ENCODE results near the gene MDC1.
A peak's percentile ranks its signal among the peaks of the same experiment; 100 is the strongest.

MDC1 gene

GRCh38 chr6:30690403-30691207, 26.5 kb downstream of the MDC1 start, which contains the start of gene NRM (continued):
- TF ChIP-seq ZBTB11 (tag by site-specific recombination; conservative IDR thresholded peaks at IDR 0.05; ENCODE audit: low read depth) (peak; percentile 93), ZNF350 (tag by site-specific recombination; IDR thresholded peaks at IDR 0.05) (no peak), ZBTB17 (tag by site-specific recombination; IDR thresholded peaks at IDR 0.05) (peak; percentile 90), IKZF3 (tag by site-specific recombination; IDR thresholded peaks at IDR 0.05) (peak; percentile 98), ZNF561 (tag by site-specific recombination; IDR thresholded peaks at IDR 0.05; ENCODE audit: borderline replicate concordance) (peak; percentile 33; the same call in 1 of the 2 replicates), GLIS1 (tag by site-specific recombination; IDR thresholded peaks at IDR 0.05) (peak; percentile 50), ZNF394 (tag by site-specific recombination; IDR thresholded peaks at IDR 0.05; ENCODE audit: borderline replicate concordance) (no peak; the same call in 1 of the 2 replicates), ZNF549 (tag by site-specific recombination; IDR thresholded peaks at IDR 0.05) (no peak), ZNF248 (tag by site-specific recombination; IDR thresholded peaks at IDR 0.05) (no peak), PATZ1 (tag by site-specific recombination; IDR thresholded peaks at IDR 0.05) (peak; percentile 85), ZNF146 (tag by site-specific recombination; IDR thresholded peaks at IDR 0.05) (no peak), ZNF341 (tag by site-specific recombination; IDR thresholded peaks at IDR 0.05; ENCODE audit: low read depth) (peak; percentile 45), PRDM6 (tag by site-specific recombination; IDR thresholded peaks at IDR 0.05) (no peak), ZNF2 (tag by site-specific recombination; IDR thresholded peaks at IDR 0.05) (peak; percentile 43; the same call in 1 of the 2 replicates), ZBTB48 (tag by site-specific recombination; IDR thresholded peaks at IDR 0.05) (peak; percentile 87), ZNF76 (tag by site-specific recombination; IDR thresholded peaks at IDR 0.05; ENCODE audit: borderline replicate concordance, low read depth) (no peak), YY1 (tag by site-specific recombination; IDR thresholded peaks at IDR 0.05) (0 out of 2 replicates have a peak, but pooled peaks have one; percentile 28), SP3 (tag by site-specific recombination; IDR thresholded peaks at IDR 0.05) (peak; percentile 98), ZNF560 (tag by site-specific recombination; IDR thresholded peaks at IDR 0.05; ENCODE audit: borderline replicate concordance) (no peak), ZIC2 (tag by site-specific recombination; IDR thresholded peaks at IDR 0.05) (peak; percentile 53), ZBTB10 (tag by site-specific recombination; IDR thresholded peaks at IDR 0.05) (no peak), ZNF10 (tag by site-specific recombination; IDR thresholded peaks at IDR 0.05) (no peak), ZNF324 (tag by site-specific recombination; IDR thresholded peaks at IDR 0.05) (no peak), ZFHX2 (tag by site-specific recombination; conservative IDR thresholded peaks at IDR 0.05) (0 out of 2 replicates have a peak, but pooled peaks have one; percentile 10), ZNF26 (tag by site-specific recombination; IDR thresholded peaks at IDR 0.05) (no peak), ZNF510 (tag by site-specific recombination; IDR thresholded peaks at IDR 0.05; ENCODE audit: insufficient replicate concordance) (no peak), ZNF654 (tag by site-specific recombination; IDR thresholded peaks at IDR 0.05; ENCODE audit: low read depth) (no peak)
